SK-N-DZ (cell line): ENCODE data around the gene NUDT22. TPM values are rescaled to one million over a fixed set of nuclear protein-coding genes. Genes with fewer than 3 reads are reported as not detected.

Source experiments
- DNase-seq: peaks from one replicate; pipeline ENCODE4 v3.0.0-alpha.2; 2015; ENCODE audit warnings: low spot score
- polyA plus RNA-seq, 2 experiments: library from polyadenylated mRNA; depleted of rRNA; stranded (reverse); fragments of >200 nt; gene quantifications; 2 replicates each; pipeline ENCODE4 v1.2.3, GENCODE V29; 2014

Gene NUDT22, protein sequence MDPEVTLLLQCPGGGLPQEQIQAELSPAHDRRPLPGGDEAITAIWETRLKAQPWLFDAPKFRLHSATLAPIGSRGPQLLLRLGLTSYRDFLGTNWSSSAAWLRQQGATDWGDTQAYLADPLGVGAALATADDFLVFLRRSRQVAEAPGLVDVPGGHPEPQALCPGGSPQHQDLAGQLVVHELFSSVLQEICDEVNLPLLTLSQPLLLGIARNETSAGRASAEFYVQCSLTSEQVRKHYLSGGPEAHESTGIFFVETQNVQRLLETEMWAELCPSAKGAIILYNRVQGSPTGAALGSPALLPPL
- 30.1 and 33.8 TPM in 2 replicates for polyA plus RNA-seq (2014; cell fraction: cytosol; rRNA removed)
- 72.0 and 74.4 TPM in 2 replicates for polyA plus RNA-seq (2014; cell fraction: nucleus; rRNA removed)

DNA sequence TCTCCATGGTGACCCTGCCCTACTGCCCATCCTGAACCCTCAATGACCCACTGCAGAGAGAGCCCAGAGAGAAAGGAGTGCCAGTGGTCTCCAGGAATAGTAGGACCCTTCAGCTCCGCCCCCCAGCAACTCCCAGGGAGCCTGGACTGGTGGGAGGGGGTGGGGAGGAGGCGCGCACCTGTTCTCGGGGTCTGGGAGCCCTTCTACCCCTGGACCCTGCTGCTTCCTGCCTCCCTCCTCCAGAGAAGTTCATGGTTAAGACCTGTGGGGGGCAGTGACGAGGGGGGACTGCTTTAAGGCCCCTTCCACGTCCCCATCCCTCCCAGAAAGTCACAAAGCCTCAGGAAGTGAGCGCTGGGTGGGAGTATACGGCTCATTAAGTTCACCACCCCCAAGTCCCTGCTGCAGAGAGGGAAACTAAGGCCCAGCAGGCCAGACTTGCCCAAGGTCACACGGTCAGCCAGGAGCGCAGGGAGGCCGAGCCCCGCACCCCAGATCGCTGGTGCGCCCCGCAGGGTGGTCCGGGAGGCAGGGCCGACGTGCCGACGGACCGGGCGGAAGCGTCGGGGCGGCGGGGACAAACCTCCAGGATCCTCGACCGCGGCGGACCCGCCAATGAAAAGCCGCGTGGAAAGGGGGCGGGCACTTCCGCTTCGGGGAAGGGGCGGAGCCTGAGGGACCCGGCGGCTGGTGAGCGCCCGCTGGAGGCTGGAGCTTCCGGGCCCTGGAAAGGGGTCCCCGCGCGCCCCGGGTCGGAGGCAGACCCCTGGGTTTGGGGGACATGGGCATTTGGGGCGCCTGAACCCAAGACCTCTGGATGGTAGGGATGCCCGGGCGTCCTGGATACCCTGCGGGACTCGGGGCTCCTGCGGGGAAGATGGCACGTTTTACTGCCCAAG, at the start of gene NUDT22, which contains the start of gene TRPT1:
TSS of gene NUDT22 (plus strand) at position 667 of the 899 bp plus-strand sequence. CDS start 379 bp downstream, outside the sequence.
TSS of gene TRPT1 (minus strand) at position 579 of the 899 bp plus-strand sequence. CDS start at position 253, 326 bp downstream.
- DNase-seq = peak; percentile 82

DNA sequence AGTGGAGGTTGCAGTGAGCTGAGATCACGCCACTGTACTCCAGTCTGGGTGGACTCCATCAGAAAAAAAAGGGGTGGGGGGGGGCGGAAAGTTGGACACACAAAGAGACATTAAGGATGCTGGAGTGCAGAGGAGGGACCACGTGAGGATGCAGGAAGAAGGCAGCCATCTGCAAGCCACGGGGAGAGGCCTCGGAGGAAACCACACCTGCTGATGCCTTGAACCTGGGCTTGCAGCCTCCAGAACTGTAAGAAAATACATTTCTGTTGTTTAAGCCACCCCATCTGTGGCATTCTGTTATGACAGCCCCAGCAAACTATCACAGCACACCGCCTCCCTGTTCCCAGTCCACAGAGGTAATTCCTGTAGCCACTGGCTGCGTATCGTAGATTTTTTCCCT, 49.3 kb upstream of the NUDT22 start:
- DNase-seq = no peak

DNA sequence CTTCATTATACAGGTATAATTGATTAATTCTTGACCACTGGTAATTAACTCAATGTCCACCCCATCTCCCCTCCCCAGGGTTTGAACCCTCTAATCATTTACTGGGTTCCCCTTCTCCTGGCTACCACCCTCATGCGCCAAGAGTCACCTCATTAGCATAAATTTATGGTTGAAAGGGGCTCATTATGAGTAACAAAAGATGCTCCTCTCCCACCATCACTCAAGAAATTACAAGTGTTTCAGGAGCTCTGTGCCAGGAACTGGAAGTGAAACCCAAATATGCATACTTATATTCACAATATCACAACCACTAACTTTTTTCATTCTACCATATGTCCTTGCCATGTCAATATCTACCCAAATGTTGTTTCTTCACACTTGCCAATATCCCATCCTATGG, 47.9 kb upstream of the NUDT22 start:
- no peak for DNase-seq

DNA sequence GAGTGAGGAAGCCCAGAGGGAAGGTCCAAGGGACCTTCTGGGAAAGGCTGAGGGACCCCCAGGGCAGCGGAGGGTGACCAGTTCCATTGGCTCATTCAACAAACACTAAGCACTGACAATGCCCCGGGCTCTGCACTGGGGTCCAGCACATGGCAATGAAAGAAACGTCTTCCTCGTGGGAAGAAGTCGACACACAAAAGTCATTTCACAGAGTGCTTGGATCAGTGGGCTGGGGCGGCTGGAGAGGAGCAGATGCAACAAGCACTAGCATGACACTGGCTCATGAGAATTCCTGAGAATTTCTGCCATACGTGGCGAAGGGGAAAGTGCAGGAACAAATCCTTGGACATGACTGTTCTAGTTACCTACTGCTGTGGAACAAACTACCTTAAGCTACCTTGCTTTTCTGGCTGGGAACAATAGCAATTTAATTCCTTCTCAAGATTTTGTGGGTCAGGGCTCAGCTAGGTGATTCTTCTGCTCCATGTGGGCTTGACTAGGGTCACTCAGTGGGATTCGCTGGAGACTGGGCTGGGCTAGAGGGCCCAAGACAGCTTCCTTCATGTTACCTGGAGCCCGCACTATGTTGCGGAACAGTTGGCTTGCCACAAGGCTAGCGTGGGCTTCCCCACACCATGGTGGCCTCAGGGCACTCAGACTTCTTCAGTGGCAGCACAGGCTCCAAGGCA, 47.0 kb upstream of the NUDT22 start:
- no peak for DNase-seq

DNA sequence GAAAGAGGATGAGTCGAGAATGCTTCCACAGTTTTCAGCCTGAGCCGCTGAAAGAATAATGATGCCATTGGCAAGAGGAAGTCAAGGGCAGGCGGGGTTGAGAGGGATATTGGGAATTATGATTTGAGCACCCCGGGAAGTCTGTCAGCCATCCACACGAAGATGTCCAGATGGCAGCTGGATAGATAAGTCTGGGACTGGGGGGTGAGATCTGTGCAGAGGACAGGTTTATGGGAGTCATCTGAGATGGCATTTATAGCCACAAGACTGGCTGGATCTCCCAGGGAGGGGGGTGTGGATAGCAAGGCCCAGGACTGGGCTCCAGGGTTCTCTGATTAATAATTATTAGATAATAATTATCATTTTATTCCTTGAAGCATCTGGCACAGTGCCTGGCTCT, 45.2 kb upstream of the NUDT22 start:
- DNase-seq = no peak

DNA sequence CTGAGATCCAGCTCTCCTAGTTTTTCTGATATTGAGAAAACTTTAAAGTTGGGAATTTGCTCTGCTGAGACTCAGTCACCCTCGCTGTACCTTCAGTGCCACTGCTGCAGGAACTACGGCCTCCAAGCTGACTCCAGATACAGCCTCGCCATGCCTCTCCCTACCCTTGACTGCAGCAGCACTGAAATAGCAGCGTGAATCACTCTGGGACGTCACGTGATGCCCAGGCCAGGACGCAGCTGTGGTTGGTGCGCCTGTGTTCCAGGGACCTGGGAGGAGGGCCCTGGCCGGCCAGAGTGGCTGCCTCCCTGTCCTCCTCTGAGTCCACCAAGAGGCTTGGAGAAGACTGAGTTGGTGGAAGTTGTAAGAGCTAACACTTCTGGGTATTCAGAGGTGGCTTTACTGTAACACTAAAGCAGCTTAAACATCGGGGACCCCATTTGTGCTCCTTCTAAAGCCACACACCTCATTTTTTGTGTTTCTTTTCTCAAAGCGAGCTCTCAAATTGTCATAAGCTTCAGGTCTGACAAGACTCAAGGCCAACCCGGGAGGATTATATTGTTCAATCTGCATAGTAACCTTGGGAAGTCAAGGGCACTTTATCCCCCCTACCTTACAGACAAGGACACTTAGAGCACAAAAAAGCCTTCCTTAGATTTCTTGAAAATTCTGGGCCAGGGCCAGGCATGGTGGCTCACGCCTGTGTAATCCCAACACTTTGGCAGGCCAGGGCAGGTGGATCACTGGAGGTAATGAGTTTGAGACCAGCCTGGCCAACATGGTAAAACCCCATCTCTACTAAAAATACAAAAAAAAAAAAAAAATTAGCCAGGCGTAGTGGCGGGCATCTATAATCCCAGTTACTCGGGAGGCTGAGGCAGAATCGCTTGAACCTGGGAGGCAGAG, 44.3 kb upstream of the NUDT22 start:
- peak; percentile 91 for DNase-seq

DNA sequence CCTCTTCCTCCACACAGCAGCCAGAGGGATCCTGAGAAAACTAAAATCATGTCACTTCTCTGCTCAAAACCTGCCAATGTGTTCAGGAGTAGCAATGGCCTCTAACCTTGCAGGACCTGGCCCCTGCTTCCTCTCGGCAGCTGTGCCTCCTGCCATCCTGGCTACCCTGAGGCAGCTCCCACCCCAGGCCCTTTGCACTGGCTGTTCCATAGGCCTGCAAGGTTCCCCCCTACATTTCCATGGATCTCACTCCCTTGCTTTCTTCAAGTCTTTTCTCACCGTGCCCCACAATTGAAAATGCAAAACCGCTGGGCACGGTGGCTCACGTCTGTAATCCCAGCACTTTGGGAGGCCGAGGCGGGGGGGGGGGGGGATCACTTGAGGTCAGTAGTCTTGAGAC, 42.2 kb upstream of the NUDT22 start:
- DNase-seq = no peak

DNA sequence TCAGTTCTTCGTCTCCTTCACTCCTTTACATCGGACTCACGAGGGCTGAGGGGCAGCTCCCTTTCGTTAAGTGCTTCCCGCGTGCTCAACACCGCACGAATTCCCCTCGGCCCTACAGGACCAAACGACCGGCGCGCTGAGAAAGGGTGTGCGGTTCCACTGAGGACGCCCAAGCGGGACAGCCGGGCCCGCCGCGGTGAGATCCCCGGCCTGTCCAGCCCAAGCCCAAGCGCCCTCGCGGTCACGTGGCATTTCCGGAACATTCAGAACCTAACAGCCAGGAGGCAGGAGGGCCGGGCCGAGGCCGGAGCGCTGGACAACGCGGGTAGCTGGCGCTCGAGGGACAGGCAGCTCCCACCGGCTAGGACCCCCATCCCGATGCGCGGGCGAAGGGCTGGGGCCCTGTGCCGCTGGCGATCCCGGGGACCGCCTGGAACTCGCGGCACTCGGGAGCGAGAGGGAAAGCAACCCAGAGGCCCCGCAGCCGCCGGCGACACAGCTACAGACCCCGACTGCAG, 40.8 kb upstream of the NUDT22 start:
- DNase-seq = no peak

DNA sequence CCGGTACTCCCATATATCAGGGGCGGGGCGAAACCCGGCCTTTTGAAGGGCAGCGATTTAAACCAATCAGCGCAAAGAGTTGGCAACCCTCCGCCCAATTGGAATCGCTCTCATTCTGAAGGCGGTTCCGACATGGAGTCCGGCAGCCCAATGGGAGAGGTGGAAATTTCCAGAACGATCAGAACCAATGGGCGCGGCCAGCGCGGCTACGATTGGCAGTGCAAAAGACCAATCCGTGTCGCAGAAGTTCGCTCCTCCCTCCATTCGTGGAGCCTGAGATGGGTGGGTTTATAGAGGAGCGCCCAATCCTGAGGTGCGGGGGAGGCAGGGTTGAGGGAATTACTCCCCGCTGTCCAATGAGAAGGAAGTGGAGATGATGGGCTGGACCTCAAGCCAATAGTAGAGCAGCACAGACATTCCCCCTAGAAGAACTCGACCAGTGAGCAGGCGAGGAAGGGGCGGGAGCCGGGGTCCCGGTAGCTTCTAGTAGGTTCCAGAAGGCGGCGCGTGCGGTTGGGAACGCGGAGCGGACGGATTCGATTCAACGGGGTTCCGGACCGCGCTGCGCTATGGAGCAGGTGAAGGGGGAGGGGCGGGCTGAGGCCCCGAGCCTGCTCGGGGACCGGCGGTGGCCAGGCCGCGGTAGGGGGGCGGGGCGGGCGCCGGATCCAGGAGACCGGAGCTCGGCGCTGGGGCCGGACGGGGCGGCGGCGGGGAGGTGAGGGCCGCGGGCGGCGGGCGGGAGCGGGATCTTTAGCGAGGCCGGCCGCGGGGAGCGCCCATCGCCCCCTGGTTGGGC, 40.2 kb upstream of the NUDT22 start, which contains the start of gene STIP1:
TSS of gene STIP1 (plus strand) at position 479 of the 799 bp plus-strand sequence. CDS start at position 570, 91 bp downstream.
- DNase-seq = peak; percentile 100

DNA sequence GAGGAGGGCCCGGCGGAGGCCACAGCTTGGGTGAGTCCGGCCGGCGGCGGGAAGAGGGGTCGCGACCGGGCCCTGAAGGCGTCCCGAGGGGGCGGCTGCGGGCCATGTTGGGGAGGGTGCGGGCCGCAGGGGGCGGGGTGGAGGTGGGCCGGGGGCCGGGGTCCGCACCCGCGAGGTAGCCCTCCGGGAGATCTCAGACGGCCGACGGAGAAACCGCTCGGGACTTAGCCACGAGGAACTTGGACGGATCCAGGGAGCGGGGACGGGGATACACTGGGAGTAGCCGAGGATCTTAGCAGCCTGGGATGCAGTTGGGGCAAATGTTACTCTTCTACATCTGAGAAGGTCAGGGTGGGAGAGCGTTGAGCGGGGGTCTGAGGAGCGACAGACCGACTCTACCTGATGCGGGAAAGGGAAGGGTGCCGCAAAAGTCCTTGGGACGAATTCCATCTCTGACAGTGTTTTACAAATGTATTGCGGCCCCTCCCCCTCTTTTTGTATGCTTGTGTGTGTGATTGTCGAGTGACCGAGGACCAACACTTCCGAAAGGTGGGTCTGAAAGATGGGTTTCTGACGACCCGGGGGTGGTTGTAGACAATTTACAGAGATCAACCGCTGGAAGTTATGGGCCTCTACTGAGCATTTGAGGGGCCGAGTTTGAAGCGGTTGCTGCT, 39.4 kb upstream of the NUDT22 start:
- DNase-seq = no peak

DNA sequence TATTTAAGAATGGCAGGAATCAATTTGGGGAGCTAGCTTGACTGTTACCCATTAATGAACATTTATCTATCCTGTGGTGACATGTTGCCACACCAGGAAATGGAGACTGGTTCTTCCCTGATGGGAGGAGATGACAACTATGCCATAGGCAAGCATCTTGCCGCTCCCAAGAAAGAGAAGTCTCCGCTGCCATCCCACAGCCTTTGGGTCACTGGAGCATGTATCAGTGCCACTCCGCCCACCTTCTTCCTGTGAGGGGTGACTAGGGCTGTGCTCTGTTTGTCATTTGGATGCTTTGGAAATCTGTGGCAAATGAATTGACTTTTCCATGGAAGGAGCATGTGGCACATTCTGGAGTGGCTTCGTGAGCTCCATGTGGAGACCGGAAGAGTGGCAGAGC, 33.6 kb upstream of the NUDT22 start:
- DNase-seq = no peak

DNA sequence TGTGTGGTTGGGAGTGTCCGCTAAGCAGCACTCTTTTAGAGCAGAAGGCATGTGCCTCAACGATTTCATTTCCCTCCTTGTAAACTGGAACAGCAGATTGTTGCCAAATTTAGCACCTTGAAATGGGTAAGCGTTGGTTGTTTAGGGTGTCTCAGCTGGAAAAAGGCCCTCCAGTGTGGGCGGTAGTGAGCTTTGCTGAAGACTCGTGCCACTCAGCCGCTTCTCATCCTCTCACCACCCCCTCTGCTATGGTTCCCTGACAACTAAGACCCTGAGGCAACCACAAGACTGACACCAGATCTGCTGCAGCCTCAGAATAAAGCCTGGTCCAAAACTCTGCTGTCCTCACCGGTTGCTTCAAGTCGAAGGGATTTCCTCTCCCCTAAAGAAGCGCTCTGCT, 29.4 kb upstream of the NUDT22 start:
- no peak for DNase-seq

DNA sequence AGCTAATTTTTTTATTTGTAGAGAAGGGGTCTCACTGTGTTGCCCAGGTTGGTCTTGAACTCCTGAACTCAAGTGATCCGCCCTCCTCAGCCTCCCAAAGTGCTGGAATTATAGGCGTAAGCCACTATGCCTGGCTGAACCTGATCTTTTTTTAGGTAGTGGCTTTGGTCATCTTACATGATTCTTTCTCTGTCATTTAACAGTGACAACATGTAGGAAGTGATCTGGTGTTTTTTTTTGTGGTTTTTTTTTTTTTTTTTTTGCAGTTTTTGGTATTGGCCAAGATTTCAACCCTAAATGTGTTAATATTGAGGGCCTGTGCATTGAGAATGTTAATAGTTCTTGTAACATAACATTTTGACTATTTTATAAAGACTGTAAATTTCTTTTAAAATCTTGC, 27.6 kb upstream of the NUDT22 start:
- no peak for DNase-seq

DNA sequence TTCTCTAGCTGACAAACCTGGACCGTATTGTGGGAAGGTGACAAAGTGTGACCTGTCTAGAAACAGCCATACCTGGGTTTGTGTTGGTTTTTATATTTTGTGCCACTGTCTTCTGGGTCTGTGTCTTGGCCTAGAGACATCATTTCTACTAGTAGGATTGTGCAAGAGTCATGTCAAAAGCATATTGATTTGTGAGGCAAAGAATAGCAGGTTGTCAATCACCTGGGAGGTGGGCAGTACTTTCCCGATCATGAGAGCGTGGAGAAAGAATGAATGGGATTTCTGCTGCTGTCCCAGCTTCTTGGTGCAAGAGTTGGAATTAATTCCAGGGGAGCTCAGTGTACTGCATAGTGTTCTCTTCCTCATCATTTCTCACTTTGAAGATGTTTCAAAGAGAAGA, 24.5 kb upstream of the NUDT22 start:
- DNase-seq = no peak

DNA sequence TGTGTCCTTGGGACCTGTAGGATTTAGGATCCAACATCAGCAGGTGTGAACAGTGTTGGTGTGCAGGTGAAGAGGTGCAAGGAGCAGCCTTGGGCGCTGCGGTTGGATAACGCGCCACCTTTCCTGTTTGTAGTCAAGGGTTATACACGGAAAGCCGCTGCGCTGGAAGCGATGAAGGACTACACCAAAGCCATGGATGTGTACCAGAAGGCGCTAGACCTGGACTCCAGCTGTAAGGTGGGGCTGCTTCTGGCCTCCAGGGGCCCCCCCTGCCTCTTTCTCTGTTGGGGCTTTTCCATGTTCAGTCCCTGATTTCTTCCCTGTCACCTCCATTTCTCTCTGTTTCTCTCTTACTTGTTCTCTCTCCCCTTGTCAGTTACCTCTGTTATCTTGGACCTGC, 23.1 kb upstream of the NUDT22 start:
- DNase-seq = no peak

DNA sequence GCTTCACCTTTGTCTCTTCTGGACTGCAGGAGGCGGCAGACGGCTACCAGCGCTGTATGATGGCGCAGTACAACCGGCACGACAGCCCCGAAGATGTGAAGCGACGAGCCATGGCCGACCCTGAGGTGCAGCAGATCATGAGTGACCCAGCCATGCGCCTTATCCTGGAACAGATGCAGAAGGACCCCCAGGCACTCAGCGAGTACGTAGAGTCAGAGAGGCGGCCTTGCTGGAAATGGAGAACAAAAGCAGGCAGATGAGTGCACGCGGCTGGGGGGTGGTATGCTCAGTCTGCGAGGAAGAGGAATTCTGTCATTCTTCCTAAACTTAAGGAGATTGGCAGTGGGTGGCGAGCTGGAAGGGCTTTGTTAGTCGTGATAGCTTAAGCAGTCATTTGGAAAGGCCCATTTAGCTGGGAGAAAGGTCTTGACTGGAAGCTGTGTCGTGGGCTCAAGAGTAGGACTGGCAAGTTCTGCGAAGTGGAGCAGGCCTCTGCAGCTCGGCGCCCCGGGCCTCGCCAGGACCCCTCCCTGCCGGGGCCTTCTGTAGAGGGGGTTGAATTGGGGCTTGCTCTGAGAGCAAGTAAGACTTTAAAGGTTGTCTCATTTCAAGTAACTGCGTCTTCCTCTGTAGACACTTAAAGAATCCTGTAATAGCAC, 22.5 kb upstream of the NUDT22 start:
- DNase-seq = no peak

DNA sequence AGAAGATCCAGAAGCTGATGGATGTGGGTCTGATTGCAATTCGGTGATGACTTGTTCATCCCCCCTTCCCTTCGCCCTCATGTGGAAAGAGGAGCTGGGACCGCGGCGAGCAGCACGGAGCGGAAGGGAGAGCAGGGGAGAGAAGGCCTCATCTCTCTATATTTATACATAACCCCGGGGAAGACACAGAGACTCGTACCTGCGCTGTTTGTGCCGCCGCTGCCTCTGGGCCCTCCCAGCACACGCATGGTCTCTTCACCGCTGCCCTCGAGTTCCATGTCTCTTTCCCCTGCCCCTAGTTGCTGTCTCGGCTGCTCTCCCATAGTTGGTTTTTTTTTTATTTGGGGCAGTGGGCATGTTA, 22.0 kb upstream of the NUDT22 start:
- no peak for DNase-seq

DNA sequence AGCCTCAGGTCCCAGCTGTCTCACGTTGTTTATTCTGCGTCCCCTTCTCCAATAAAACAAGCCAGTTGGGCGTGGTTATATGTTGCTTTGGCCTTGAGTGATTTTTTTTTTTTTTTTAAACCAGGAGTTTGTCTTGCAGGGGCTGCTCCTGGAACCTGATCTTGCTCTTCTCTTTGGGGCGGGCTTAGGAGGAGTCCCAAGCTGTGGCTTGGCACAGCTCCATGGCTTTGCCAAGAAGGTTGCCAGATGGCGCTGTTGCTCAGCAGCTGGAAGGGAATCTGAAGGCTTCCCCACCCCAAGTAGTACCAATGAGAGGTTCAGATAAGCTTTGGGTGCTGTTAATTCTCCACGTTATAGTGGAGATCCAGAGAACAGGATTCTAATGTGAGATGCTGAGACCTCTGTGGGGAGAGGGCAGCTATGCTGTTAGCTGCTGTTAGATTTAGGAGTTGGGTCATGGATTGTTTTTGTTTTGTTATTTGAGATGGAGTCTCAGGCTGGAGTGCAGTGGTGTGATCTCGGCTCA, 21.5 kb upstream of the NUDT22 start:
- DNase-seq = peak; percentile 64
